Epidermal melanocyte (primary cell): ENCODE data around the gene LDLRAP1.
"Not testable (repeated sequence)": the region's sequence is repeated elsewhere in the genome, so short reads cannot be mapped to it uniquely, and the experiment has no call there.

ENCODE experiments used
- DNase-seq: peaks from one replicate; pipeline ENCODE4 v3.0.0; 2011; ENCODE audit warnings: low spot score; ENCODE audit not compliant: insufficient read length

Gene LDLRAP1

DNA sequence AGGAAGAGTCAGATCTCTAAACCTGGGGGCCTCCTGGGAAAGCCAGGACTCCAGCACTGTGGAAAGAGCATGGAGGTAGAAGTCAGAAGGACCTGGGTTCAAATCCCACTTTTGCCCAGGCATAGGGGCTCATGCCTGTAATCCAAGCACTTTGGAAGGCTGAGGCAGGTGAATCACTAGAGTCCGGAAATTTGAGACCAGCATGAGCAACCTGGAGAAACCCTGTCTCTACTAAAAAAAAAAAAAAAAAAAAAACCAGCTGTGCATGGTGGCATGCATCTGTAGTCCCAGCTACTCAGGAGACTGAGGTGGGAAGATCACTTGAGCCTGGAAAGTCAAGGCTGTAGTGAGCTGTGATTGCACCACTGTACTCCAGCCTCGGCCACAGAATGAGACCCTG, 31.8 kb downstream of the LDLRAP1 start:
- no peak for DNase-seq

DNA sequence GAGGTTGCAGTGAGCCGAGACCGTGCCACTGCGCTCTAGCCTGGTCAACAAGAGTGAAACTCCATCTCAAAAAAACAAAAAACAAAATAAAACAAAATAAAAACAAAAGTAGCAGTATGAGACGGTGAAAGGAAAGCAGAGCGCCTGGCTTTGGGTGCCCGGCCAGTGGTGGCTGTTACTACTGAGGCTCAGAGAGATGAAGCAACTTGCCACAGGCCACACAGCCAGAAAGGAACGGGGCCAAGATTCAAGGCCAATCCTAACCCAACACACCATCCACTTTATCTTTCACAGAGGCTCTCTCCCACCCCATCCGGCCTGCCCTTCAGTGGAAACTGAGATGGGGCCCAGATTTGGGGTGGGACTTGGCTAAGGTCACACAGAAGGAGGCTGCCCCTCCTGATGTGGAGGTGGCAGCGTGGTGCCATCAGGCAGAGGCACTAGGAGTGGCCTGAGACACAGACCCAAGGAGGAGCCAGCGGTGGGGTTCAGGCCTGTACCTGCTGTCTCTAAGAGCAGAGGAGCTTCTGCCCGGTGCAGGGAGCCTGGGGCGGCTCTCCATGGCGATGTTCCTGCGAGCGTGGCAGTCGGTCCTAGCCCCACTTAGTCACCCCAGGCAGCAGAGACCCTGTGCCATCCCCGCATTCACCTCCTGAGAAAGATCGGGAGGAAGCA, 33.2 kb downstream of the LDLRAP1 start:
- no peak for DNase-seq

DNA sequence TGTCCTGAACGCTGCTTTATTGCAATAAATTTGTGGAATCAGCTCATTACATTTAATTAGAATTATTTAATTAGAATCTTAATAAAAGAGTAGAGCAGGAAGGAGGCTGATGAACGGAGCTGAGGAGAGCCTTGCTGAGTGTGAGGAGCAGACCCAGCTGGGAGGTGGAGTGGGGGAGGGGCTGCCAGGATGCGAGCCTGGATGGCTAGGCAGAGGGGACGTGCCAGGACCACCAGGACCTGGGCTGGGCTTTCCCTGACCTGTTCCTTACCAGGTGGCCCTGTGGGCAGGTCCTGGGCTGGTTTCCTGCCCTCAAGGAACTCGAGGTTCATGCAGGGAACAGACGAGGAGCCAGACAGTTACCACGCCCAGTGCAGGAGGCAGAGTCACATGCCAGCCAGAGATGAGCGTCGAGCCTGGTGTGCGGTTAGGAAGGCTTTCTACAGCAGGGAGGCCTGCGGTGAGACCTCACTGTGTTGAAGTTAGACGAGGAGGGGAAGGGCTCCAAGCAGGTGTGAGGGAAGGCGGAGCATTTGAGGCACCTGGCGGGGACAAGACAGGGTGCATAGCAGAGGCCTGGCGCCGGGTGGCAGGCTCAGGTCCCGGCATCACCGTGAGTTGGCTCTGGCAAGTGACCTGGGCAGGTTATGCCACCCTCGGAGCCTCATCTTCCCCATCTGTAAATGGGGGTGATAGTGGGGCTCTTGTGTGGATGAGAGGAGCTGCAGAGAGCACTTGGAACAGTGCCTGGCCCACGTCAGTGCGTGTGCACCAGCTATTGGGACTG, 33.9 kb downstream of the LDLRAP1 start:
- DNase-seq: no peak

DNA sequence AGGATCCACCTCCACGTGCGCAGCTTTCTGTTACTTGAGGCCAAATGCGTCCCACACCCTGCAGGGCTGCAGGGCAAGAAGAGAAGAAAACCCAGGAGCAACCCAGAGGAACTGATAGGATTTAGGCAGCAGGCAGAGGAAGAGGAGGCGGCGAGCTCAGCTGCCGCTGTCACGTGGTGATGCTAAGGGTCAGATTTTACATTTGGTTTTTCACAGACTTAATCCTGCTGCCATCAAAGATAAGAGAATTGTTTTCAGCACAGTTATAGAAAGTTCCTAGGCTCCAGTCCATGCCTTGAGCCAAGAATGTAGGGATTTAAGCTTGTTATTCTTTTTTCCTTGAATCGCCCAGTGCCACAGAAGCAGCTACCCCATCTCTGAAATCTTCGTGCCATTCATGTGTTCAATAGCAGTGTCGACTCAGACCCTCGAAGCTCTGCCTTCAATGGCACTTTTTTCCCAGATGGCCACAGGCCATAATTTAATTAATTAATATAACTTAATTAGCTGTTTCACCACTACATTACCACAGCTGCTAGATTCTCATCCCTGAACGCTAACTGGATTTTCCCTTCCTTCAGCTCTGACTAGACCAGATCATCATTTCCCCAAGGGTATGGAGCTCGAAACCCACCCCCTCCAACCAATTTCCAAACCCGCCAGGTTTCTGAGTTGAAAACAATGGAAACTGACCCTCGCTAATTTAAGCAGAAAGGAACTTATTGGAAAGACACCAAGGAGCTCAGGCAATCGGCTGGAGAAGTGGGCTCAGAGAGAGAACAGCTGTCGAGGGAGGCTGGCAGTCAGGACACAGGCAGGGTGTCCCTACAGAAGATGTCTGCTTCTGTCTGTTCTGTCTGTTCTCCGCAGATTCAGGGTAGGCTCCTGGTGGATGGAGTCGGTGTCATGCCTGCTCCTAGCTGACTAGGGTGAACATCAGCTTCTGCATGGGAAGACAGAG, 36.2 kb downstream of the LDLRAP1 start:
- no peak for DNase-seq

DNA sequence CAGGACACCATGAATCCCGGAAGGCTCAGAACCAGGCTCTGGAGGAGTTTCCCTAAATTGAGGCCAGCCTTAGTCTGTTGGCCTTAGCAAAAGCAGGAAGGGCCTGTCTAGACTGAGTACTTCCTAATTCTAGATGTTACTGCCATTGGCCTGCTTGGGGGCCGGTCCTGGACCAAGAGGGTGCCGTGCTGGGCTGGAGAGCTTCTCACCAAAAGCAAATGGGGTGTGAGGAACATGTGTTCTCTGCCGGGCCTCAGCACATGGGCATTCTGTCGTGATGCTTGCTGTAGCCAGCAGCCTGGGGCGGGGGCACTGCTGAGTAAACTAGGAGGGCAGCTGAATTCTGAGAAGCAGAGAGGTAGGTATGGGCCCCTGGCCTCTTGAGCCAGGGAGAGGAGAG, 37.5 kb downstream of the LDLRAP1 start:
- no peak for DNase-seq

DNA sequence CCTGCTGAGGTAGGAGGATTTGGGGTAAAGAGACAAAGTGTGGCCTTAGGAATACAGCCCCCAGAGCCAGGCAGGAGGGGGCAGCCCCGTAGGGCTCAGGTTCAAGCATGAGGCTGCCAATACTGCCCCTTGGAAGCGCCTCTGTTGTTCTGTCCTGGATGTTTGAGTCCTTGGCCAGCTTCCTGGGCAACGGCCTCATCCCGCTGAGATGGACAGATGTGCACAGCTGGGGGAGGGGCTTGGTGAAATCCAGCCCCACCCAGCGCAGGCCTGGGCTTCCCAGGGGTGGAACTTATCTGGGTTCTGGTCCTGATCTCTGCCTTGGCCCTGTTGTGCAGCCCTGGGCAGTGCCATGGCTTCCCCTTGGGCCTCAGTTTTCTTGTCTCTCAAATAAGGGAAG, 38.4 kb downstream of the LDLRAP1 start:
- no peak for DNase-seq

DNA sequence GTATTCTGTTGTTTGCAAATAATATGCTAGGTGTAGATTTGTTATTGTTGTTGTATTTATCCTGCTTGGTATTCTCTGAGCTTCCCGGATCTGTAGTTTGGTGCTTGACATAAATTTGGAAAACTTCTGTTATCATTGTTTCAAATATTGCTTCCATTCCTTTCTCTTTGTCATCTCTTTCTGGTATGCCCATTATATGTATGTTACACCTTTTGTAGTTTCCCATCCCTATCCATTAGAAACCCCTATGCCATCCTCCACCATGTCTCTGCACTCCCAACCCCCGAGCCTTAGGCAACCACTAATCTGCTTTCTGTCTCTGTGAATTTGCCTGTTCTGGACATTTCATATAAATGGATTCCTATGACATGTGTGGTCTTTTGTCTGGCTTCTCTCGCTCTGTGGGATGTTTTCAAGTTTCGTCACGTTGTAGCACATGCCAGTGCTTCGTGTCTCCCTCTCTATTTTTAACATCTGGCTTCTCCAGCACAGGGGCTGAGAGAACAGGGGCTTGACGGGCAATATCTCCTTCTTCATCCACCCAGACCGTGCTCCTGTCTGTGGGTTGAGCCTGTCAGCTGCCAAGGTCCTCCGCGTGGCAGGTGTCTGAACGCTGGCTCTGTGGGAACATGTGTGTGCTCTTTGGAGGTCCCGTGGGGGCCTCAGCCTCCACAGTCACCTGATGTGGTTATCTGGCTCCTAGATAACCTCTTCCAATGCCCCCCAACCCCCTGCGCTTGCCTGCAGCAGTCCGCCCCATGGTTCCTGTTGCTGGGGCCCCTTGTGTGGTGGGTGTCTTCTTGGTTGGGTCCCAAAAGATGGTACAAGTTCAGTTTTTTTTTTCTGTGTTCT, 40.3 kb downstream of the LDLRAP1 start:
- no peak for DNase-seq

DNA sequence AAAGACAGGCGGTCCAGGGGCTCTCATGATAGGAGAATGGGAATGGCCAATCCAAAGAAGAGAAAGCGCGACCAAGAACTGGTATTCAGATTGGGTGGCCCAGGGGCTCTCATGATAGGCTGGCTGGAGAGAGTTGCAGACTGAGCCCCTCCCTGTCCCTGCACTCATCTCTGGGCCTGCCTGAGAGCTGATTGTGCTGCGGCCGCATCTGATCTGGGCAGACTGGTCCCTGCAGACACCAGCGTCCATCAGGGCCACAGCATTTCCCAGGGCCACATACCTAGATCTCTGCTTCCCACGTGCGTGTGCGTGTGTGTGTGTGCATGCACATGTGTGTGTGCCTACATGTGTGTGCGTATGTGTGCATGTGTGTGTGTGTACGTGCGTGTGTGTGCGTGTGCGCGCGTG, 42.8 kb downstream of the LDLRAP1 start:
- DNase-seq: no peak

DNA sequence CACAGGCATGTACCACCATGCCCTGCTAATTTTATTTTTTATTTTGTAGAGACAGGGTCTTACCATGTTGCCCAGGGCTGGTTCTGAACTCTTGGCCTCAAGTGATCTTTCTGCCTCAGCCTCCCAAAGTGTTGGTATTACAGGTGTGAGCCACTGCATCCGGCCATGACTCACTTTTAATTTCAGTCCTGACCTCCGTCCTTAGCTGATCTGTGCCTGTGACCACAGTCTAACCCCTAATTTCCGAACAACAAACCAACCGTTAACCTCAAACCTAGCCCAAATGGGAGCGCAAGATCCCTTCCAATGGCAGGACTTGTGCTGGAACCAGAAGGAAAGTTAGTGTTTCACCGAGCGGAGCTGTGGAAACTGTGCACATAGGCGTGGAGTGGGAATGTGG, 43.9 kb downstream of the LDLRAP1 start:
- no peak for DNase-seq

DNA sequence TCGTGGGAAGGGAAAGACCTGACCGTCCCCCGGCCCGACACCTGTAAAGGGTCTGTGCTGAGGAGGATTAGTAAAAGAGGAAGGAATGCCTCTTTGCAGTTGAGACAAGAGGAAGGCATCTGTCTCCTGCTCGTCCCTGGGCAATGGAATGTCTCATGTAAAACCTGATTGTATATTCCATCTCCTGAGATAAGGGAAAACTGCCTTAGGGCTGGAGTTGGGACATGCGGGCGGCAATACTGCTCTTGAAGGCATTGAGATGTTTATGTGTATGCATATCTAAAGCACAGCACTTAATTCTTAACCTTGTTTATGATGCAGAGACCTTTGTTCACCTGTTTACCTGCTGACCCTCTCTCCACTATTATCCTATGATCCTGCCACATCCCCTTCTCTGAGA, 44.8 kb downstream of the LDLRAP1 start:
- DNase-seq: not testable (repeated sequence)

DNA sequence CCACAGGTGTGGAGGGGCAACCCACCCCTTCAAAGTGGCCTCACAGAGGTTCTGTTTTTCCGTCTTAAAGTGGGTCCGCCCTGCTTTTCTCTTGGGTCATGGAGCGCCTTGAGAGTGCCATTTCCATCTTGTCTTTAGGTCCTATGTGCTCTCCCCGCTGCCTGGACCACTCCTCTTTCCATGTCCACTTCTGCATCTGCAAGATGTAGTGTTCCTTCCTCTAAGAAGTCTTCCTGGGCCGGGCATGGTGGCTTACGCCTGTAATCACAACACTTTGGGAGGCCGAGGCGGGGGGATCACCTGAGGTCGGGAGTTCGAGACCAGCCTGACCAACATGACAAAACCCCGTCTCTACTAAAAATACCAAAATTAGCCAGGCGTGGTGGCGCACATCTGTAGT, 45.4 kb downstream of the LDLRAP1 start:
- not testable (repeated sequence) for DNase-seq

DNA sequence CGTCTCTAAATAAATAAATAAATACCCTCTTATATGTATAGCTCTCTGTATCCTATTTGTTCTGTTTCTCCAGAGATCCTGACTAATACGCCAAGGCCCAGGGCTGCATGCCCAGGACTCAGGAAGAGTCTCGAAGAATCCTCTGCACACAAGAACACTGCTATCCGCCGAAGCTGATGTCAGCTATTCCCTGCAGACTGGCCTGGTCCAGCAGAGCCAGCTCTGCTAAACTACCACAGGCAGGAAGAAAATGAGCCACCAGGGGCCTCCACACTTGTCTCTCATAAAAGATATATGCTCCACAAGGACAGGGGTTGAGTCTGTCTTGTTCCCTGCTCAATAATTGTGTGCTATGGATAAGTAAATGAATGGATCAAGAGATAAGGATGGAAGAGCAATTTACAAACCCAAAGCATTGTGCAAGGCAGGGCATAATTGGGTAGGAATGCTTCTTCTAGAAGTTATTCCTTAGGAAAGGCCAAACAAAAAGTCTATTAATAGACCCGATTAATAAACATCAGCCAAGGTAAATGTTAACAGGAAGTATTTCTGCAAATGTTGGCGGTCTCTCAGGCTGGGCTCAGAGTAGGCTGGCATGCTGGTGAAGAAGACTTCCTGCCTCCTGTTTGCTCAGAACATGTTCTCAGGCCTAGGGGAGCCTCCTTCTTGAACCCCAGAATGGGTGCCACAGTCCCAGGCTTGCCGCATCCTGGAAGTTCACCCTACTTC, 46.9 kb downstream of the LDLRAP1 start:
- no peak for DNase-seq

DNA sequence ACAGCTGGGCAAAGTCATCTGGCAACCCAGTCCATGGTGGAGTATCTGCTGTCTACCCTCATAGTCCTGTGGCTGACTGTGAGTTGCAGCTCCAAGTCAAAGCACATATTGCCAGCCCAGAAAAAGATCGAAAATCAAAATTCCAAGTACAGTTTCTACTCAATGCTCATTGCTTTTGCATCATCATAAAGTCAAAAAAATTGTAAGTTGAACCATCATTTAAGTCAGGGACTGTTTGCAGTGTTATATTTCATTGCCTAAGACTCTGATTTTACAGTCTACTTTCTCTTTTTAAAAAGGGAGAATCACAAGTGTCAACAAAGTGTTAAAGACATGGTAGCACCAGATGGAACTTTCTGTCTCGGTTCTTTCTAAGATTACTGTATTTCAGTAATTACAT, 50.5 kb downstream of the LDLRAP1 start:
- DNase-seq: no peak

DNA sequence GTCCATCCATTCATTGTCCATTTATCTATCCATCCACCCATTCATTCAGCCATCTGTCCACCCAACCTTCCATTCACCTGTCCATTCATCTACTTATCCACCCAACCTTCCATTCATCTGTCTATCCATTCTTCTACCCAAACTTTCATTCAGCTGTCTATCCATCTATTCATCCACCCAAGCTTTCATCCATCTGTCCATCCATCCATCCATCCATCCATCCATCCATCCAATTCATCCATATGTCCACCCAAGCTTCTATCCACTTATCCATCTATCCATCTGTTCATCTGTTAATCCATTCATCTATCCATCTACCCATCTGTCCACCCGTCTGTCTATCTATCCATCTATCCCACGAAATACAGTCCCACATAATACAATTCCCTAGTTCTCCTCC, 51.6 kb downstream of the LDLRAP1 start:
- DNase-seq: no peak

DNA sequence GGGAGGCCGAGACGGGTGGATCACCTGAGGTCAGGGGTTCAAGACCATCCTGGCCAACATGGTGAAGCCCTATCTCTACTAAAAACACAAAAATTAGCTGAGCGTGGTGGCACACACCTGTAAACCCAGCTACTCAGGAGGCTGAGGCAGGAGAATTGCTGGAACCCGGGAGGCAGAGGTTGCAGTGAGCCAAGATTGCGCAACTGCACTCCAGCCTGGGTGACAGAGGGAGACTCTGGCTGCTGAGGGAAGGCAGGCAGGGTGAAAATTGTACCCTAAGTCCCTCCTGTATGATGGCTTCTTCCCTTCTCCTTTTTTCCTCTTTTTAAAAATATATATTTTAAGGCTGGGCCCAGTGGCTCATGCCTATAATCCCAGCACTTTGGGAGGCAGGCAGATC, 53.2 kb downstream of the LDLRAP1 start:
- DNase-seq: not testable (repeated sequence)

DNA sequence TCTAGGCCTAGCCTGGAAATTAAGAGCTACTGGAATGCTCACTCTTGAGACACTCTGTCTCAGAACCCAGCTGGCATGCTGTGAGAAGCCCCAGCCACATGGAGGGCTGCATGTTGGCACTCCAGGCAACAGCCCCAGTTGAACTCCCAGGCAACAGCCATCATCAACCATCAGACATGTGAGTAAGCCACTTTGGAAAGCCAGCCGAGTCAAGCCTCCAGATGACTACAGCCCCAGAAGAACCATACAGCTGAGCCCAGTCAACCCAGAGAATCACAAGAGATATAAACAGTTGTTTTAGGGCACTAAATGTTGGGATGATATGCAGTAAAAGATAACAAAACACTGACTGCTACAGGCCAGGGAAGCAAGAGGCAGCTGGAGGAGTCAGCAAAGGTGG, 55.5 kb downstream of the LDLRAP1 start:
- DNase-seq: no peak

DNA sequence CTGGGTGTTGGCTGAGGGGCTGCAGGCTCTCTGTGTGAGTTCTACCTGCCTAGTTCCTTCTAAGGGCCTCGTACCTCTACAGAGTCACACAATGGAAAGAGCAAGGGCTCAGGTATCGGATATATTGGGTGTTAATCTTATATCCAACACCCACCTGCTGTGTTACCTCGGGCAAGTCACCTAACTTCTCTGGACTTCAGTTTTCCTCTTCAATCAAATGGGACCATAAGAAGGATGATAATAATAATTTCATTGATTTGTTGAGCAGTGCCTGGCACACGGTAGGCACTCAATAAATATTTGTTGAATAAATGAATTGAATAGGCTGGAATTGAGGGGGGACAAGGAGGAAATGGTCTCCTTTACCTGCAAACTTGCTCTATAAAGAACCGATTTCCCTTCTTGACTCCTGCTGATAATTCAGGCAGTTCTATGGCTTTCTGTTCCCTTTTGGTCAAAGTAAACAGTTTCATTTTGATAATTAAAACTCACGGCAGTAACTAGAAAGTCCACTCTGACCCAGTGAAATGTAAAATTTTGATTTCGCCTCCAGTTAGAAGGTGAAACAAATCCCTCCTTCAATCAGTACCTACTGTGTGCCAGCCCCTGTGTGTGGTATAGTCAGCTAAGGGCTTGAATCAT, 56.7 kb downstream of the LDLRAP1 start:
- no peak for DNase-seq

DNA sequence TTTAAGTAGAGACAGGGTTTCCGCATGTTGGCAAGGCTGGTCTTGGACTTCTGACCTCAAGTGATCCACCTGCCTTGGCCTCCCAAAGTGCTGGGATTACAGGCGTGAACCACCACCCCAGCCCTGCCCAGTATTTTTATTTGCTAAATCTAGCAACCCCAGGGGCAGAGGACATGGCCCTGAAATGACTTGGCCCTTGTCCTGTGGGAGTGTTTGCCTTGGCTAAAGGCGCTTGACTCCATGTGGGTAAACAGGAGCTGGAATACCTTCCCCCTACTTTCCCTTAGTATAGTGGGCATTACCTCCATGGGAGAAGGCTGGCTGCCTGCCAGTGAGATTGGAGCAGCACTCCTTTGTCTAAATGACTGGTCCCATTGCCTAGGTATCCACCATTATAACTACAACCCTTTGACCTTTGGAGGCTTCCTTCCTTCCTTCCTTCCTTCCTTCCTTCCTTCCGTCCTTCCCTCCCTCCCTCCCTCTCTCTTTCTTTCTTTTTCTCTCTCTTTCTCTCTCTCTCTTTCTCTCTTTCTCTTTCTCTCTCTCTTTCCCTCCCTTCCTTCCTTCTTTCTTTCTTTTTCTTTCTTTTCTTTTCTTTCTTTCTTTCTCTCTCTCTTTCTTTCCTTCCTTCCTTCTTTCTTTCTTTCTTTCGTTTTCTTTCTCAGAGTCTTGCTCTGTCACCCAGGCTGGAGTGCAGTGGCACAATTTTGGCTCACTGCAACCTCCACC, 57.7 kb downstream of the LDLRAP1 start:
- not testable (repeated sequence) for DNase-seq
